ENCODE results near the gene SNCAIP. TPM values are rescaled to one million over a fixed set of nuclear protein-coding genes. Genes with fewer than 3 reads are reported as not detected.

The SNCAIP gene
- total and polyA plus RNA-seq, 7 donors, result 0.18 to 0.87 (median 0.38) TPM

DNA sequence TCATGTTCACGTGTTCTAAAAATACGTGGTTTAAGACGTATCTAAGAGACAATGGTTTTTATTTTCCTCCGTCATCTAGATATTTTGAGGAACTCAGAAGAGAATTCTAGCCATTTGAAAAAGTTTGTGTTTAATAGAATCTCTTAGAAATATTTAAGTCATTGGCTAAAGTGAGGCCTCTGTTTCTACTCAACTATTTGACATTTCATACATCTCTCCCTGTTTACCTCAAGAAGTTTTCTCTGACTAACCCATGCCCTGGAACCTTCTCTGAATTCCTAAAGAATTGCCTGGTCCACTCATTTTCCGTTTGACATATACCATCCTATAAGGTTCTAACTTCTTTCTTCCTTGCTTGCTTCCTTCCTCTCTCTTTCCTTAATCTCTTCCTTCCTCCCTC, 178.7 kb downstream of the SNCAIP start:
- no peak for DNase-seq
- Histone ChIP-seq H3K27me3 (ENCODE audit: insufficient read depth in 3 of 3, low read length in 2 of 3) (peaks cover 0 to 3% (median 0%) of the 10 kb centered on the region in 3 donors), H3K27ac (no peak overlapping the region), H3K4me1 (no peaks in the 10 kb centered on the region), H3K36me3 (ENCODE audit: insufficient read depth in 1 of 2, low read depth in 1 of 2) (no peaks in the 10 kb centered on the region), H3K4me3 (no peak overlapping the region), H3K9me3 (no peaks in the 10 kb centered on the region)
- 75 to 91% (median 76%) methylated on average over 5 of the region's 5 CpGs for WGBS, 3 donors
- intact Hi-C loops (cut with DNase I), result no loop called here
- no peak for ATAC-seq
- TF ChIP-seq, protein P1, sequence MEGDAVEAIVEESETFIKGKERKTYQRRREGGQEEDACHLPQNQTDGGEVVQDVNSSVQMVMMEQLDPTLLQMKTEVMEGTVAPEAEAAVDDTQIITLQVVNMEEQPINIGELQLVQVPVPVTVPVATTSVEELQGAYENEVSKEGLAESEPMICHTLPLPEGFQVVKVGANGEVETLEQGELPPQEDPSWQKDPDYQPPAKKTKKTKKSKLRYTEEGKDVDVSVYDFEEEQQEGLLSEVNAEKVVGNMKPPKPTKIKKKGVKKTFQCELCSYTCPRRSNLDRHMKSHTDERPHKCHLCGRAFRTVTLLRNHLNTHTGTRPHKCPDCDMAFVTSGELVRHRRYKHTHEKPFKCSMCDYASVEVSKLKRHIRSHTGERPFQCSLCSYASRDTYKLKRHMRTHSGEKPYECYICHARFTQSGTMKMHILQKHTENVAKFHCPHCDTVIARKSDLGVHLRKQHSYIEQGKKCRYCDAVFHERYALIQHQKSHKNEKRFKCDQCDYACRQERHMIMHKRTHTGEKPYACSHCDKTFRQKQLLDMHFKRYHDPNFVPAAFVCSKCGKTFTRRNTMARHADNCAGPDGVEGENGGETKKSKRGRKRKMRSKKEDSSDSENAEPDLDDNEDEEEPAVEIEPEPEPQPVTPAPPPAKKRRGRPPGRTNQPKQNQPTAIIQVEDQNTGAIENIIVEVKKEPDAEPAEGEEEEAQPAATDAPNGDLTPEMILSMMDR (IDR thresholded peaks at IDR 0.05), result no peak

DNA sequence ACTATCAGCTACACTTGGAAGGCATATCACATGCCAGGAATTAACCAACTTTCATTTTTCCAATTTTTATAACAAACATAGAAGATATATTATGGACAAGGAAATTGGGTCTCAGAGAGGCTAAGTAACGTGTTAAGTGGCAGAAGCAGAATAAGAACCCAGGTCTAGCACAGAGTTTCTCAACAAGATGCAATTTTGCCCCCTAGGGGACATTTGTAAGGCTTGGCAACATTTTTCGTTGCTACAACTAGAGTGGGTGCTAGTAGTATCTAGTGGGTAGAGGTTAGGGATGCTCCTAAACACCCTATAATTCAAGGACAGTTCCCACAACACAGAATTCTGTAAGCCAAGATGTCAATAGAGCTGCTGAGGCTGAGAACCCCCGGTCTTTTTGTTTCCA, 180.6 kb downstream of the SNCAIP start:
- H3K9me3 ChIP-seq, result no peaks in the 10 kb centered on the region
- 27 to 53% (median 41%) methylated on average over 3 of the region's 3 CpGs for WGBS, 3 donors
- H3K4me1 ChIP-seq, result no peaks in the 10 kb centered on the region
- DNase-seq (no peak), ATAC-seq (no peak)
- TF ChIP-seq, protein P1 (IDR thresholded peaks at IDR 0.05), result no peak
- intact Hi-C loops (cut with DNase I), result no loop called here
- H3K27ac ChIP-seq, result no peak overlapping the region
- no peak overlapping the region for H3K4me3 ChIP-seq
- peaks cover 0 to 3% (median 0%) of the 10 kb centered on the region in 3 donors for H3K27me3 ChIP-seq (ENCODE audit: insufficient read depth in 3 of 3, low read length in 2 of 3)
- H3K36me3 ChIP-seq (ENCODE audit: insufficient read depth in 1 of 2, low read depth in 1 of 2), result no peaks in the 10 kb centered on the region

DNA sequence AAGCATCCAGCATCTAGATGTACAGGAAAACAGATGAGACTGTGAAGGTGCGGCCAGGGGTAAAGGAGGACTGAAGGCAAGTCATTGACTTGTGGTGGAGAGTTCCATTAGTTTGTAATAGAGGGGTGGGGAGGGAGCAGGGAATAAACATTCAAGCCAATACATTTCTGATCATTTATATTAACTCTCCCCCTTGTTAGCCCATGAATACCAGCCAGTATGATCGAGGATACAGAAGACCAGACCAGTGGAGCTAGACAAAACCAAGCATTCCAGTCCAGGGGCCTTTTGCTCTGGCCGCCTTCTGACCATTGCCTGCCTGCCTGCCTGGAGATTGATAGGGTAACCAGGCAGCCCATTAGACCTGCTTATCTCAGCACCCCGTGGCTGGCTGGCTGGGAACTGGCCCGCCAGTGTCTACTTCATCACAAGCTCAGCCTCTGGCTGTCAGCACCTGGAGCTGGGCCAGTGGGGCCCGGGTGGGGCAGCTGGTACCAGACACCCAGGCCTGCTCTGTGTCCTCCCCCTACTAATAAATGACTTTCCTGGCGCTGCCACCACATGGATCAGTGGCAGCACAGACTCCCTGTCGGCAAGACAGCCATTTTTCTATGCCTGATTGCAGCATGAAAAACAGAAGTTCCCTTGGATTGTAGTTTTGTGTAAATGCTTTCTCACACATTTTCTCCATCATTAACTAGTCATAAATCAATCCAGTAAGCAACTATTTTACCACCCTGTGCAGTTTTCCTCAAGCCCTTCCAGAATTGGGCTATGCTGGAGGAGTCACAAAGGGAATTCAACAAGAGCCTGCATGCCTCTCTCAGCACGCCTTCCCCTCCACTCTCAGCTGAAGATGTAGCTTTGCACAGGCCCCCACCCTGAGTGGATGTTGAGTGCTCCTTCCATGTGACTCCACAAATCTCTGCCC, 181.3 kb downstream of the SNCAIP start:
- 57 to 60% (median 59%) methylated on average over 9 of the region's 9 CpGs for WGBS, 3 donors
- no peak overlapping the region for H3K27ac ChIP-seq
- intact Hi-C loops (cut with DNase I), result no loop called here

DNA sequence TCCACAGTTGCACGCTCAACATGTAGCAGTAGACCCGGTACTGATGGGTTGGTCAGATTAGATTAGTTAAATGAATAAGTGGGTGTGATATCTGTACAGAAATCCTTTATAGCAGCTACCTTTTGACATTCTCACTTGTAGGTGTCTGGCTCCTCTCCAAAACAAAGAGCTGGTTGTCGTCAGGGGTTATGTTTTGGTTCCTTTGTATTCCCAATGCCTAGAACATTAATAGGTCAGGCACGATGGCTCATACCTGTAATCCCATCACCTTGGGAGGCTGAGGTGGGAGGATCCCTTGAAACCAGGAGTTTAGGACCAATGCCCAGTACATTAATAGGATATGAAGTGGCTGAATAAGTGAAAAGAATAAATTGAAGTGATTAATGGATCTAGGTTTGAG, 182.1 kb downstream of the SNCAIP start:
- DNase-seq (no peak), ATAC-seq (no peak)
- no peak overlapping the region for H3K4me3 ChIP-seq
- H3K27me3 ChIP-seq (ENCODE audit: insufficient read depth in 3 of 3, low read length in 2 of 3), result peaks cover 0 to 3% (median 0%) of the 10 kb centered on the region in 3 donors
- TF ChIP-seq, protein P1 (IDR thresholded peaks at IDR 0.05), result no peak
- H3K27ac ChIP-seq, result no peak overlapping the region
- no peaks in the 10 kb centered on the region for H3K4me1 ChIP-seq
- no peaks in the 10 kb centered on the region for H3K36me3 ChIP-seq (ENCODE audit: insufficient read depth in 1 of 2, low read depth in 1 of 2)
- H3K9me3 ChIP-seq, result no peaks in the 10 kb centered on the region
- 80 to 84% (median 81%) methylated on average over 4 of the region's 4 CpGs for WGBS, 3 donors
- intact Hi-C loops (cut with DNase I), result no loop called here

More for the DNA sequence above, 181.3 kb downstream of the SNCAIP start:
- H3K4me3 ChIP-seq, result no peak overlapping the region
- no peaks in the 10 kb centered on the region for H3K36me3 ChIP-seq (ENCODE audit: insufficient read depth in 1 of 2, low read depth in 1 of 2)
- no peak for ATAC-seq
- no peaks in the 10 kb centered on the region for H3K4me1 ChIP-seq
- TF ChIP-seq, protein P1 (IDR thresholded peaks at IDR 0.05), result no peak
- H3K27me3 ChIP-seq (ENCODE audit: insufficient read depth in 3 of 3, low read length in 2 of 3), result peaks cover 0 to 3% (median 0%) of the 10 kb centered on the region in 3 donors
- DNase-seq, result no peak
- no peaks in the 10 kb centered on the region for H3K9me3 ChIP-seq
